Stomach (tissue), 4 donors: Measurements from ENCODE around the gene ARSJ.

Experiments
- EP300 ChIP-seq: sonication (generic); formaldehyde crosslinking; IDR thresholded peaks from one replicate; pipeline ENCODE4 v1.6.1; 2017; ENCODE audit warnings: antibody characterized with exemption
- POLR2AphosphoS5 ChIP-seq, 3 donors: sonication (generic); formaldehyde crosslinking; IDR thresholded peaks; one replicate each; pipeline ENCODE4 v1.6.1; 2016; ENCODE audit warnings: antibody characterized with exemption in 3 of 3
- TF ChIP-seq, protein P1 (sequence below), 7 experiments: fragments of 450-650 bp in 4 of 7; fragments of 200-600 bp in 3 of 7; sonication (generic) in 3 of 7; IDR thresholded peaks; one replicate each; pipeline ENCODE4 v1.5.1; 2016 to 2019; ENCODE audit warnings: antibody characterized with exemption in 7 of 7, control low read depth in 2 of 7, mild to moderate bottlenecking in 1 of 7

DNA sequence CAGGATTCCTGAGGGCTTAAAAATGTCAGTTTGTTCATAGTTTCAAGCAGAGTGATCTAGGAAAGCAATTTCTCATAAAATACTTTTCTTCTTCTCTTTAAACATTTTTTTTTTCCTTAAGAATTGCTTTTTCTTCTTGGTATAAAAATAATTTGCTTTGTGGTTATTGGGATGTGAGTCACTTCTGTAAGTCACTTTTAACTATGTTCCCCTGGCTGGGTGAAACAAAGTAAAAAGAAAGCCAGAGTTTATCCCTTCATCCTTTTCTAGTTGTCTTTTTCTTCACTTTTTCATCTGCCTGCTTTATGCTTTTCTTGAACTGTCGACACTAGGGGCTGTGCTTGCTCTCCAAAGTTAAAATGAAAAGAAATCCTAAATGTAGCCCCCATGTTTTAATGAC lies 33.5 kb downstream of the ARSJ start:
- TF ChIP-seq, protein P1, sequence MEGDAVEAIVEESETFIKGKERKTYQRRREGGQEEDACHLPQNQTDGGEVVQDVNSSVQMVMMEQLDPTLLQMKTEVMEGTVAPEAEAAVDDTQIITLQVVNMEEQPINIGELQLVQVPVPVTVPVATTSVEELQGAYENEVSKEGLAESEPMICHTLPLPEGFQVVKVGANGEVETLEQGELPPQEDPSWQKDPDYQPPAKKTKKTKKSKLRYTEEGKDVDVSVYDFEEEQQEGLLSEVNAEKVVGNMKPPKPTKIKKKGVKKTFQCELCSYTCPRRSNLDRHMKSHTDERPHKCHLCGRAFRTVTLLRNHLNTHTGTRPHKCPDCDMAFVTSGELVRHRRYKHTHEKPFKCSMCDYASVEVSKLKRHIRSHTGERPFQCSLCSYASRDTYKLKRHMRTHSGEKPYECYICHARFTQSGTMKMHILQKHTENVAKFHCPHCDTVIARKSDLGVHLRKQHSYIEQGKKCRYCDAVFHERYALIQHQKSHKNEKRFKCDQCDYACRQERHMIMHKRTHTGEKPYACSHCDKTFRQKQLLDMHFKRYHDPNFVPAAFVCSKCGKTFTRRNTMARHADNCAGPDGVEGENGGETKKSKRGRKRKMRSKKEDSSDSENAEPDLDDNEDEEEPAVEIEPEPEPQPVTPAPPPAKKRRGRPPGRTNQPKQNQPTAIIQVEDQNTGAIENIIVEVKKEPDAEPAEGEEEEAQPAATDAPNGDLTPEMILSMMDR (IDR thresholded peaks at IDR 0.05) = no peak
- TF ChIP-seq EP300 = no peak
- TF ChIP-seq POLR2AphosphoS5 (IDR thresholded peaks at IDR 0.05) = no peak
